Activated naive CD4-positive, alpha-beta T cell treated with anti-CD3 and anti-CD28 coated beads, Interleukin-2, amount 10 ng/mL, durations not matched to agents 7 days and 5 days (primary cell): Measurements from ENCODE around the gene TNFRSF8.
A peak's percentile ranks its signal among the peaks of the same experiment; 100 is the strongest.

Experiments
- CTCF ChIA-PET: fragments of 350-600 bp; sonication (Branson Sonifier 250); formaldehyde crosslinking; loops from one replicate; lab custom pipeline; 2021; ENCODE audit warnings: antibody characterized with exemption; lab: Charles Lee
- DNase-seq: peaks from one replicate; pipeline ENCODE4 v3.0.0-alpha.2; 2020
- H3K27ac Mint-ChIP-seq: one replicate; pipeline ENCODE4 v1.8.0; 2021; ENCODE audit warnings: mild to moderate bottlenecking, moderate library complexity, mixed read lengths
- H3K27me3 Mint-ChIP-seq: one replicate; pipeline ENCODE4 v1.8.0; 2021; ENCODE audit warnings: mild to moderate bottlenecking, mixed read lengths
- H3K36me3 Mint-ChIP-seq: one replicate; pipeline ENCODE4 v1.8.0; 2021; ENCODE audit warnings: mixed read lengths
- H3K4me1 Mint-ChIP-seq: one replicate; pipeline ENCODE4 v1.8.0; 2021; ENCODE audit warnings: mixed read lengths
- H3K4me3 Mint-ChIP-seq: one replicate; pipeline ENCODE4 v1.8.0; 2021; ENCODE audit warnings: mild to moderate bottlenecking, moderate library complexity, mixed read lengths
- H3K9me3 Mint-ChIP-seq: one replicate; pipeline ENCODE4 v1.8.0; 2021; ENCODE audit warnings: mixed read lengths

Gene TNFRSF8

DNA sequence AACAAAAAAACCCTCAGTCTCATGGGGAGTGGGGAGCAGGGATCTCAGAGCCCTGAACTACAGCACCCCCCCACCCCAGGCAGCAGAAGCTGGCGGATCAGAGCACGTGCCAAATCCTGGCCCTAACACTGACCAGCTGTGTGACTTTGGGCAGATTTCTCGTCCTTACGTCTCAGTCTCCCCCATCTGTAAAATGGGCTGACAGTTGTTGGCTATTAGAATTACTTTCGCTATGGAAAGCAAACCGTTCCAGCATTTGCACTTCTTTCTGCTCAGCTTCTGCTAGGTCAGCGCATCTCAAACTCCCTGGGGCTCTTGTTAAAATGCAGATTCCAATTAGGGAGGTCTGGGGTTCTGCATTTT is 15.5 kb downstream of the TNFRSF8 start:
- CTCF ChIA-PET, result interaction anchor here (0.8 to 4.3 kb wide), 12 partner anchors 8 to 99 kb away, joined by 3 to 19 read pairs (median 6); no protein-coding TSS in a partner anchor
- H3K27ac Mint-ChIP-seq, result no peak overlapping the region
- peaks cover 27% of the 10 kb centered on the region for H3K27me3 Mint-ChIP-seq
- no peak overlapping the region for H3K4me3 Mint-ChIP-seq
- H3K9me3 Mint-ChIP-seq, result peaks cover 18% of the 10 kb centered on the region
- peaks cover 13% of the 10 kb centered on the region for H3K36me3 Mint-ChIP-seq
- peaks cover 24% of the 10 kb centered on the region for H3K4me1 Mint-ChIP-seq
- DNase-seq, result no peak

DNA sequence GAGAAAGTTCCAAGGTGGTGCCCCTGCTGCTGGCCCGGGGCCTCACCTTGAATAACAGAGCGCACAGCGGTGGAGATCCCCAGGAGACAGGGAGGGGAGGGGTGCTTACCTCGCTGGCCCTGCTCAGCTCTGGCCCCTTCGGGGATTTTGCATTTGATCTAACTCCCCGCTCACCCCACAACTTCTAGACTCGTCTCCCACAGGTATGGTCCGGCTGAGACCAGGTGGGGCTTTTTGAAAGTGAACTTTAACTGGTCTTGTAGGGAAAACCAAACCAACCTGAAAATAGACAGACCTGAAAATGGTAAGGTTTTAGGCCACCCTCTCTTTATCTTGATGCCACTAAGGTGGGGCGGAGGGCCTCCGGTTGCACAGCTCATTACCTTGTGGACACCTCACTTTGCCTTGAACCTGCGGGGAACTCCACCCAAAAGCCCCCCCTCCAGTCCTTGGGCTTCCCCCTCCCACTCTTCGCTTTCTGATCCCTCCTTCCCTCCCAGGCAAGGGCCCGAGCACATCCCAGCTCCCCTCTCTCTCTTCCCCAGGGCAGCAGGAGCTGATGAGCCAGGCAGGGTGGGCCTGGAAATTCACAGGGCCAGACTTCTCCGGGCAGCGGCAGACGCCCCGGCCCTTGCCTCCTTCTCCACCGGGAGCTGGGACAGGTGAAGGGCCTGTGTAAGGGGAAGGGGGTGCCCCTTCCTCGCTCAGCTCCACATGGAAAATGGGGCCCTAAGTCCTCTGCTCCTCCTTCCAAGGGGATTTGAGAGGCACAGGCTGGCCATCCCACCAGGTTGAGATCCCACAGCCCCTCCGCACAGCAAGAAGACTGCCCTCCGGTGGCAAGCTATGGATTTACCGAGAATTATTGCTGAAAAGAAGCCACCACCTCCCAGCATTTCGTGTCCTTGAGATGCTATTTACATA is 16.1 kb downstream of the TNFRSF8 start:
- Mint-ChIP-seq H3K4me3 (no peak overlapping the region), H3K36me3 (peaks cover 13% of the 10 kb centered on the region), H3K4me1 (peaks cover 22% of the 10 kb centered on the region), H3K27me3 (peaks cover 27% of the 10 kb centered on the region), H3K9me3 (peaks cover 21% of the 10 kb centered on the region), H3K27ac (no peak overlapping the region)
- CTCF ChIA-PET, result interaction anchor here (0.7 to 4.3 kb wide), 20 partner anchors 8 to 171 kb away, joined by 3 to 19 read pairs (median 4); no protein-coding TSS in a partner anchor
- DNase-seq, result peak; percentile 57

DNA sequence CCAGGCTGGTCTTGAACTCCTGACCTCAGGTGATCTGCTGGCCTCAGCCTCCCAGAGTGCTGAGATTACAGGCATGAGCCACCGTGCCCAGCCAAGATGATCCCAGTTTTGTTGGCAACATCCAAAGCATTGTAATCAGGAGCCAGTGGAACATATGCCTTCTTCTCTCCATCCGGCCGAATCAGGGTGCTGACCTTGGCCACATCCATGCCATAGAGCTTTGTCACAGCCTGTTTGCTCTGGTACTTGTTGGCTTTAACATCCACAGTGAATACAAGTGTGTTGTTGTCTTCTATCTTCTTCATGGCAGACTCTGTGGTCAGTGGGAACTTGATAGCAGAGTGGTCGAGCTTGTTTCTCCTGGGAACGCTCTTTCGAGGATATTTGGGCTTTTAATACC is 17.1 kb downstream of the TNFRSF8 start:
- Mint-ChIP-seq H3K4me3 (no peak overlapping the region), H3K9me3 (peaks cover 21% of the 10 kb centered on the region), H3K27ac (no peak overlapping the region), H3K27me3 (peaks cover 27% of the 10 kb centered on the region), H3K4me1 (peaks cover 22% of the 10 kb centered on the region), H3K36me3 (peaks cover 13% of the 10 kb centered on the region)
- CTCF ChIA-PET, result interaction anchor here (0.7 to 4.3 kb wide), 11 partner anchors 9 to 172 kb away, joined by 3 to 19 read pairs (median 5); no protein-coding TSS in a partner anchor
- no peak for DNase-seq

DNA sequence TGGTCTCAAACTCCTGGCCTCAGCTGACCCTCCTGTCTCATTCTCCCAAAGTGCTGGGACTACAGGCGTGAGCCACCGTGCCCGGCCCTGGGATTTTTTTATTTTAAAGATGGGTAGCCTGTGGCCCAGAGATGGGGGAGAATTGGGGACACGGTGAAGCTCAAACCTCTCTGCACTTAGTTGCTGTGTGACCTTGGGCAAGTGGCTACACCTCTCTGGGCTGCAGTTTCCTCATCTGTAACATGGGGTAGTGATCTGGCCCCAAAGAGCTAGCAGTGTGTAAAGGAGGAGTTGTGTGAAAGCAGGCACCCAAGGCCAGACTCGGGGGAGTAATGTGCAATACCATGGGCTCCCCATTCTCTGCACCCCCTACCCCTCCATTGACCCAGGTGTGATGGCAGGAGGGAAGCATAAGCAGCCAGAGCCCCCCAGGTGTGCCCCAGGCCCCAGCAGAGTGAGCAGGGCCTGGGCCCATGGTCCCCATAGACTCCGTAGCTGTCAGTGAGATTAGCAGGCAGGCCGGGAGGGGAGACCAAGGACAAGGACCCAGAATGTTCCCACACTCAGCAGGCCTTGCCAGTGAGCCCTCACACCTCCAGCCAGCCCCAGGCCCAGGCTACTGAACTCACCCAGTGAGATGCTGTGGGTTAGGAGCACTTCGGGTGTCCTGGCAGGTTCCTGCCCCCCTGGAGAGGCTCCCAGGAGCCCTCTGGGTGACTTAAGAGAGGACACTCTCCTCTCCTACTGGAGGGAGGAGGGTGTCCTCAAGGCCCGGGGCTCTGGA is 17.9 kb downstream of the TNFRSF8 start:
- H3K36me3 Mint-ChIP-seq, result peaks cover 13% of the 10 kb centered on the region
- CTCF ChIA-PET, result interaction anchor here (1.0 to 4.3 kb wide), 6 partner anchors 8 to 70 kb away, joined by 3 to 19 read pairs (median 10); no protein-coding TSS in a partner anchor
- no peak overlapping the region for H3K4me3 Mint-ChIP-seq
- peaks cover 25% of the 10 kb centered on the region for H3K4me1 Mint-ChIP-seq
- H3K9me3 Mint-ChIP-seq, result peaks cover 21% of the 10 kb centered on the region
- H3K27ac Mint-ChIP-seq, result no peak overlapping the region
- peaks cover 24% of the 10 kb centered on the region for H3K27me3 Mint-ChIP-seq
- no peak for DNase-seq

DNA sequence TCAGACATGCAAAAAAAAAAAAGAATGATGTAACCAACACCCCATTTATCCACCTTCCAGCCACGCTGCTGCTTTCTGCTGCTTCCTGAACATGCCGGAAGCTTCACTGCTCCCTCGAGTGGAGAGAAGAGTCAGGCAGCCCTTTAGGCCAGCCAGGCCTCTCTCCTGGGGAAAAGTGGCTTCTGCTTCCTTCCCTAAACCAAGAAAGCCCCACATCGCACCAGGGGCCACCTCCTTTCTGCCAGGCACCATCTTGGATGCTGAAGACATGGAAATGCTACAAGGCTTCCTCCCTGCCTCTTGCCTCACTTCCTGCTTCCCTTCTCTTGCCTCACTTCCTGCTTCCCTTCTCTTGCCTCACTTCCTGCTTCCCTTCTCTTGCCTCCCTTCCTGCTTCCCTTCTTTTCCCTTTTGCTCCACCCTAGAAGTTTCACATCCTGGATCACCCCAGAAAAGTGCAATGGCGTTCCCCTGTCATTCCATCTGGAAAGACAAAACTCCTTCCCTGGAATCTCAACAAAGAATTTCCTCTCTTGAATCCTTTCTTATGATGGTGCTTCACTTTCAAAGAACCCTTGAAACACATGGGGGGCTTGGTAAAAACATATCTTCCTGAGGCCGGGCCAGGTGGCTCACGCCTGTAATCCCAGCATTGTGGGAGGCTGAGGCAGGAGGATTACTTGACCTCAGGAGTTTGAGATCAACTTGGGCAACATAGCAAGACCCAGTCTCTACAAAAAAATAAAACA is 18.7 kb downstream of the TNFRSF8 start:
- H3K9me3 Mint-ChIP-seq, result peaks cover 24% of the 10 kb centered on the region
- H3K36me3 Mint-ChIP-seq, result peaks cover 17% of the 10 kb centered on the region
- peaks cover 30% of the 10 kb centered on the region for H3K4me1 Mint-ChIP-seq
- H3K27ac Mint-ChIP-seq, result peak overlapping the region; percentile 70
- H3K4me3 Mint-ChIP-seq, result no peak overlapping the region
- peaks cover 19% of the 10 kb centered on the region for H3K27me3 Mint-ChIP-seq
- CTCF ChIA-PET, result interaction anchor here (0.6 to 4.3 kb wide), 2 partner anchors 15 to 133 kb away, joined by 5 to 19 read pairs; no protein-coding TSS in a partner anchor
- no peak for DNase-seq

DNA sequence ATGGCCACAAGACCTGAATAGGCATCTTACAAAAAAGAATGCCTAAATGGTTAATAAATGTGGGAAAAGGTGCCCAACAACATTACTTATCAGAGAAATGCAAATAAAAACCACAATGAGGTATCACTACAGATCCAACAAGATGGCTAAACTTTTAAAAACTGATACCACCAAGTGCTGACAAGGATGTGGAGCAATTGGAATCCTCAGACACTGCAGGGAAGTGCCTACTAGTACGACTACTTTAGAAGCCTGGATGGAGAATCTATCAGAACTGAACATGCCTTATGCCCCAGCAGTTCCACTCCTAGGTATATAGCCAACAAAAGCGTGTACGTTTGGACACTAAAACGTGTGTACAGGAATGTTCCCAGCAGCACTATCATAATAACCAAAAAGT is 19.9 kb downstream of the TNFRSF8 start:
- H3K4me1 Mint-ChIP-seq, result peaks cover 40% of the 10 kb centered on the region
- DNase-seq, result no peak
- H3K27ac Mint-ChIP-seq, result peak overlapping the region; percentile 25
- peaks cover 19% of the 10 kb centered on the region for H3K36me3 Mint-ChIP-seq
- CTCF ChIA-PET, result no interaction called here
- H3K9me3 Mint-ChIP-seq, result peaks cover 31% of the 10 kb centered on the region
- H3K27me3 Mint-ChIP-seq, result peaks cover 12% of the 10 kb centered on the region
- no peak overlapping the region for H3K4me3 Mint-ChIP-seq

DNA sequence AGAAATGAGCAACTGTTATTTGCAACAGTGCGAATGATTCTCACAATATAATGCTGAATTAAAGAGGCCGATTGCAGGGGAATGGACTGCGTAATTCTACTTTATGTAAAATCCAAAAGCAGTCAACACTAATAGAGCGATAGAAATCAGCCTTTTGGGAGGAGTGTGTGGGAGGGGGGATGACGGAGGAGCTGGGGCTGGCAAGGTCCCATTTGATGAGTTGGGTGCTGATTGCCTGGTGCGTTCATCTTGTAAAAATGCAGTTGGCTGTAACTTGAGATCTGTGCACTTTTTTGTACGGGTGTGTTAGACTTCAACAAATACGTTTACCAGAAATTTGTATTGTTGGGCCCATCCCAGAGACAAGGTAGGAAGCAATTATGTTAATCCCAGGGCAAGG is 20.7 kb downstream of the TNFRSF8 start:
- Mint-ChIP-seq H3K27me3 (peaks cover 4% of the 10 kb centered on the region), H3K4me1 (peaks cover 48% of the 10 kb centered on the region), H3K9me3 (peaks cover 31% of the 10 kb centered on the region), H3K27ac (no peak overlapping the region), H3K4me3 (no peak overlapping the region), H3K36me3 (peaks cover 19% of the 10 kb centered on the region)
- CTCF ChIA-PET, result no interaction called here
- DNase-seq, result no peak

DNA sequence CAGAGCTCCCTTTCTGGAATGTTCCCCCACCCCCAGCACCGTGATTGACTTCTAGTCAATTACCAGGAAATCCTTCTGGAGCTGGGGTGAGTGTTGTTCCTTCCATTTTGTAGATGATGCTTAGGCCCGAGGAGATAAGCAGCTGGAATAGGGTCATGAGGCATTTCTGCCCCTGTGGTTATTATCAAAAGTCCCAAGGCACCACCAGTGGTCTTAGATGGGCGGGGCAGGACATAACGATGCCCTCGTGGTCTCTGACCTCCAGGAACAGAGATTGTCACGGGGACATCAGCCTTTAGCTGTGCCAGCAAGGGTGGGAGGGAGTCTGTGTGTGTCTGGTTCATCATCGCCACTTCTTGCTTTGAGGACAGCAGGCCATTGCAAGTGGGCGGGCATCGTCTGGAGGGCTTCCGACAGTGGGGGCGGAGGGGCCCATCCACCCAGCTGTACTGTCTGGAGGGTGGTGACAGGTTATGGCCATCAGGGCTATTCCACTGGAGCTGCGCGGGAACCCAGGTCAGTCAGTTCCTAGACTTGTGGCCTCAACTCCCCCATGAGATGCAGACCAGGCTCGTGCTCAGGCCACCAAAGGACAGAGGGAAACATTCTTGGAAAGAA is 22.6 kb downstream of the TNFRSF8 start:
- peaks cover 66% of the 10 kb centered on the region for H3K4me1 Mint-ChIP-seq
- H3K27ac Mint-ChIP-seq, result no peak overlapping the region
- no peak for DNase-seq
- H3K4me3 Mint-ChIP-seq, result no peak overlapping the region
- CTCF ChIA-PET, result interaction anchor here (0.5 kb wide), 1 partner anchor 111 kb away, joined by 3 read pairs; no protein-coding TSS in a partner anchor
- H3K9me3 Mint-ChIP-seq, result peaks cover 36% of the 10 kb centered on the region
- H3K36me3 Mint-ChIP-seq, result peaks cover 22% of the 10 kb centered on the region
- H3K27me3 Mint-ChIP-seq, result peaks cover 3% of the 10 kb centered on the region

DNA sequence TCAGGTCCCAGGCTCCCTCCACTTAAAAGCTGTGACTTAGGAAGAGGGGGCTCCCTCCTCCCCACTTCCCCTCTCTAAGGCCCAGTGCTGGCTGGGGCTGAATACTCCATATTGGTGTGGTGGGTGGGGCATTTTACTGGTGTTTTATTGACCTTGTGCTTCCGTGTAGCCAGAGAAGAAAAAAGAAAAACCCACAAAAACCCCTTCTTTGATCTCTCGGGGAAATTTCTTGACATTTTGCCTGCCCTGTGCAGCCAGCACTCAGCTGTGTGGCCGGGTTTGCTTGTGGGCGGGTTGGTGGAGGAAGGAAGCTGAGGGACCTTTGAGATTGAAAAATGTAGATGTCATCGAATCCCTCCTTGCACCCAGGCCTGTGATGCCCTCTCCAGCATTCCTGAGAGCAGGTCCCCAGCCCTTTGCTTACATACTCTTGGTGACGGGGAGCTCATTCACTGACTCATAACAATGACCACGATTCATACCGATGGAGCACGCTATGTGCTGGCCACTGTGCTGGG is 24.8 kb downstream of the TNFRSF8 start:
- Mint-ChIP-seq H3K36me3 (peaks cover 10% of the 10 kb centered on the region), H3K27ac (peak overlapping the region; percentile 87), H3K9me3 (peaks cover 28% of the 10 kb centered on the region), H3K4me1 (peaks cover 54% of the 10 kb centered on the region), H3K4me3 (peak overlapping the region; percentile 56), H3K27me3 (peaks cover 10% of the 10 kb centered on the region)
- DNase-seq, result peak; percentile 74
- CTCF ChIA-PET, result interaction anchor here (1.1 to 2.6 kb wide), 3 partner anchors 8 to 19 kb away, joined by 3 to 16 read pairs (median 5); no protein-coding TSS in a partner anchor

DNA sequence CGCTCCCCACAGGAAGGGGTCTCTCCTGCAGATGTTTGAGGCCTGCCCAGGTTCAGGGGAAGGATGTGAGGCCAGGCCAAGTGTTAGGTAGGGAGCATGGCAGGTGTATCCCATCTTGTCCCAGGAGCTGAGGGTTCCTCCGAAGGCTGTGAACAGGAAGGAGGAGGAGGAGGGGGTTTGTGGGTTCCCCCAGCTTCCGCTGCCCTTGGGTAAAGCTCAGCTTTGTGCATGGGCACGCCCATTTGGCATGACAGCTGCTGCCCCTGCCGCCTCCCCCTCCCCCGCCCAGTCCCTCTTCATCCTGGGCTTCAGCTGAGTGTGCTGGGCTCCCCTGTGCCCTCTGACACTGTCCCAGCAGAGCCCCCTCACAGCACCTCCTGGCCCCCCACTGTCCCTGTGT is 25.5 kb downstream of the TNFRSF8 start:
- H3K4me1 Mint-ChIP-seq, result peaks cover 52% of the 10 kb centered on the region
- DNase-seq, result peak; percentile 79
- CTCF ChIA-PET, result interaction anchor here (0.6 to 2.6 kb wide), 4 partner anchors 9 to 833 kb away, joined by 3 to 16 read pairs (median 4); no protein-coding TSS in a partner anchor
- H3K27me3 Mint-ChIP-seq, result peaks cover 10% of the 10 kb centered on the region
- peak overlapping the region; percentile 87 for H3K27ac Mint-ChIP-seq
- peaks cover 21% of the 10 kb centered on the region for H3K9me3 Mint-ChIP-seq
- peaks cover 10% of the 10 kb centered on the region for H3K36me3 Mint-ChIP-seq
- peak overlapping the region; percentile 56 for H3K4me3 Mint-ChIP-seq

DNA sequence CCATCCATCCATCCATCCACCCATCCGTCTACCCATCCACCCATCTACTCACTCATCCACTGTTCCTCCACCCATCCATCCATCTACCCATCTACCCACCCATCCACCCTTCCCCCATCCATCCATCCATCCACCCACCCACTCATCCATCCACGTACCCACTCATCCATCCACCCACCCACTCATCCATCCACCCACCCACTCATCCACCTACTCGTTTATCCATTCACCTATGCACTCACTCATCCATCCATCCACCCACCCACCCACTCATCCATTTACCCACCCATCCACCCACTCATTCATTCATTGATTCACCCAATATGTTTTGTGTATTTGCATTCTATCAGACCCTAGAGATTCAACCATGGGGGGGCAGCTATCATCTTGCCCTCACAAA is 27.2 kb downstream of the TNFRSF8 start:
- Mint-ChIP-seq H3K27ac (no peak overlapping the region), H3K4me1 (peaks cover 52% of the 10 kb centered on the region), H3K4me3 (no peak overlapping the region), H3K27me3 (peaks cover 10% of the 10 kb centered on the region), H3K9me3 (peaks cover 19% of the 10 kb centered on the region), H3K36me3 (peaks cover 10% of the 10 kb centered on the region)
- DNase-seq, result no peak
- CTCF ChIA-PET, result interaction anchor here (0.8 kb wide), 1 partner anchor 35 kb away, joined by 3 read pairs; no protein-coding TSS in a partner anchor

DNA sequence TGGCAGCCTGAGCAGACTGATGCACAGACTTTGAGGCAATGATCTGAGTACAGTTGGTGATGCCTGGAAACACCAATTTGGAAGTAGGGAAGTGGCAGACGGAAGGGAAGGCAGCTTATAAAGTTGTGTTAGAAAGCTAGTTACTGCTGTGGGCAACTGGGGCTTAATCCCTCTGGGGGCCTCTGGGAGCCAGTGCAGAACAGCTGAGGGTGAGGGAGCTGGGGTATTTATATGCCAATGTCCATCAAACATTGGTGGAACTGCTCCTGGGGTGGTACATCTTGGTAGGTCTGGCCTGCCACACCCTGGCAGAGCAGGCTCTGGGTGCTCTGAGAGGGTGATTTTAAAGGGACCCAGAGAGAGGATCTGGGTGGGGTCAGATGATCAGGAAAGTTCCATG is 28.1 kb downstream of the TNFRSF8 start:
- H3K27me3 Mint-ChIP-seq, result peaks cover 10% of the 10 kb centered on the region
- H3K4me1 Mint-ChIP-seq, result peaks cover 49% of the 10 kb centered on the region
- no peak for DNase-seq
- H3K36me3 Mint-ChIP-seq, result peaks cover 10% of the 10 kb centered on the region
- peaks cover 19% of the 10 kb centered on the region for H3K9me3 Mint-ChIP-seq
- H3K27ac Mint-ChIP-seq, result no peak overlapping the region
- CTCF ChIA-PET, result interaction anchor here (0.8 kb wide), 1 partner anchor 34 kb away, joined by 3 read pairs; no protein-coding TSS in a partner anchor
- no peak overlapping the region for H3K4me3 Mint-ChIP-seq
